ENCODE measurements around the gene POLR1C.
"Not testable (repeated sequence)": the region's sequence is repeated elsewhere in the genome, so short reads cannot be mapped to it uniquely, and the experiment has no call there.

Gene POLR1C

GRCh38 chr6:43493833-43494232, 23.1 kb upstream of the POLR1C start:
- DNase-seq (ENCODE audit: extremely low read depth, low read depth), result no peak
- no peak for TF ChIP-seq CTCF (IDR thresholded peaks at IDR 0.05; ENCODE audit: low read depth, low read length)

- no peak for TF ChIP-seq CTCF (IDR thresholded peaks at IDR 0.05; ENCODE audit: low read depth, low read length)
- no peak for DNase-seq (ENCODE audit: extremely low read depth, low read depth)
These were observed 22.6 kb upstream of the POLR1C start for GRCh38 chr6:43494321-43494720.

- TF ChIP-seq CTCF (IDR thresholded peaks at IDR 0.05; ENCODE audit: low read depth, low read length), result no peak
- DNase-seq (ENCODE audit: extremely low read depth, low read depth), result no peak
These were observed 22.1 kb upstream of the POLR1C start for GRCh38 chr6:43494766-43495165.

- DNase-seq (ENCODE audit: extremely low read depth, low read depth), result no peak
- TF ChIP-seq CTCF (IDR thresholded peaks at IDR 0.05; ENCODE audit: low read depth, low read length), result peak; percentile 8
These were observed 21.4 kb upstream of the POLR1C start for GRCh38 chr6:43495409-43495941.

- TF ChIP-seq CTCF (IDR thresholded peaks at IDR 0.05; ENCODE audit: low read depth, low read length), result peak; percentile 62
- no peak for DNase-seq (ENCODE audit: extremely low read depth, low read depth)
These were observed 20.3 kb upstream of the POLR1C start for GRCh38 chr6:43496370-43497128.

GRCh38 chr6:43497129-43497396, 19.8 kb upstream of the POLR1C start:
- no peak for TF ChIP-seq CTCF (IDR thresholded peaks at IDR 0.05; ENCODE audit: low read depth, low read length)
- no peak for DNase-seq (ENCODE audit: extremely low read depth, low read depth)

GRCh38 chr6:43497689-43498088, 19.2 kb upstream of the POLR1C start:
- no peak for DNase-seq (ENCODE audit: extremely low read depth, low read depth)
- TF ChIP-seq CTCF (IDR thresholded peaks at IDR 0.05; ENCODE audit: low read depth, low read length), result no peak

GRCh38 chr6:43498291-43498690, 18.6 kb upstream of the POLR1C start:
- DNase-seq (ENCODE audit: extremely low read depth, low read depth), result not testable (repeated sequence)
